Measurements from ENCODE around the gene ADAMTS18. TPM values are rescaled to one million over a fixed set of nuclear protein-coding genes. Genes with fewer than 3 reads are reported as not detected.

The ADAMTS18 gene
- total RNA-seq, 4 donors from 2014 or later, result 0.75 TPM; not detected in 3

DNA sequence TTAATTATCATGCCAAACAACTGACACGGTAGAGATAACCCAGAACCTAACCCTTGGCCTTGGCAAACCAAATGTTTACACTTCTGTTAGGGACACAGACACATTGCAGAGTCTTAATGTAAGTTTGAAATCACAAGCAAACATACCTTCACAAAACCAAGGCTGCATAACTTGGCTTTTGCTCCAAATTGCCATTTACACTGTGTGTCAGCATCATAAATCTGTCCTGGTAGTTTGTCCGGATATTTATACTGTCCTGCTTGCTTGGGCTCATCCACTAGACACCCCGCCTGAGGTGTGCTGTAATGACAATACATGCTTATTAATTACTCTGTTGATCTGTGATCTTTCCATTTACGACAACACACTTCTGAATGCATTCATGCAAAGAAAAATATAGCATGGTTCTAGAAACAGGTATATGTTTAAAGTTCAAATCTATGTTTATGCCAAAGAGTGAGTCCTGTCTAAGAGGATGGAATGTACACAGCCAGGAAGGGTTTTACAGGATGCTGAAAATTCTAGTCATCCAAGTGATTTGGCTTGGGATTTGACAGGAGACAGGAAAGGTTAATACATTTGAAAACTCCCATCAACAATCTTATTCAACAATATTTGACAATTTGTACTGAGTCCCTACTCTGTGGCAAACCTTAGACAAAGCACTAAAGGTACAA is 81.1 kb downstream of the ADAMTS18 start:
- Histone ChIP-seq H3K36me3 (no peaks in the 10 kb centered on the region), H3K27ac (no peak overlapping the region), H3K4me1 (peaks cover 0 to 4% of the 10 kb centered on the region in 2 donors), H3K9me3 (no peaks in the 10 kb centered on the region), H3K4me3 (replicated peaks in 1 of 3) (no peak overlapping the region), H3K27me3 (no peaks in the 10 kb centered on the region)
- no peak for DNase-seq
- 69 to 86% methylated on average over 4 of the region's 4 CpGs for WGBS, 2 donors
- intact Hi-C loops (cut with DNase I), result no loop called here
- TF ChIP-seq POLR2A (IDR thresholded peaks at IDR 0.05), result no peak

DNA sequence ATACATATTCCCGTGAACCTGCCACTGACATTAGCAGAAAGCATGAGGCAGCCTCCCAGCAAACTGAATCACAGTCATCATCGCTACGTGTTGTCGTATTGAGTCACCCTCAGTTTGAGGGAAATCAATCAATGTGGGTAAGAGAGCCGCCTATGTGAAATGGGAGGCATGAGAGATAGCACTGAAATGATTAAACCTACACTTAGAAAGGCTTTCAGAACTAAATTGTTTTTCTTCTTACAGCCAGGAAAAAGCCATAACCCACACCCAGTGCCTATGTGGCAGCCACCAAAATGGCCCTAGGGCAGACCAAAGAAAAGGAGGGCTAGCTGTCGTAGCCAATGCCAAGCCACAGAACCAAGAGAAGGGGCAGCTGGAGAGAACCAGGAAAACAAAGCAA is 90.5 kb downstream of the ADAMTS18 start:
- no peaks in the 10 kb centered on the region for H3K4me1 ChIP-seq
- DNase-seq, result no peak
- no peak overlapping the region for H3K4me3 ChIP-seq (replicated peaks in 1 of 3)
- no peaks in the 10 kb centered on the region for H3K9me3 ChIP-seq
- 89 to 91% methylated on average over 6 of the region's 6 CpGs for WGBS, 2 donors
- no peaks in the 10 kb centered on the region for H3K36me3 ChIP-seq
- H3K27me3 ChIP-seq, result no peaks in the 10 kb centered on the region
- TF ChIP-seq, protein P1, sequence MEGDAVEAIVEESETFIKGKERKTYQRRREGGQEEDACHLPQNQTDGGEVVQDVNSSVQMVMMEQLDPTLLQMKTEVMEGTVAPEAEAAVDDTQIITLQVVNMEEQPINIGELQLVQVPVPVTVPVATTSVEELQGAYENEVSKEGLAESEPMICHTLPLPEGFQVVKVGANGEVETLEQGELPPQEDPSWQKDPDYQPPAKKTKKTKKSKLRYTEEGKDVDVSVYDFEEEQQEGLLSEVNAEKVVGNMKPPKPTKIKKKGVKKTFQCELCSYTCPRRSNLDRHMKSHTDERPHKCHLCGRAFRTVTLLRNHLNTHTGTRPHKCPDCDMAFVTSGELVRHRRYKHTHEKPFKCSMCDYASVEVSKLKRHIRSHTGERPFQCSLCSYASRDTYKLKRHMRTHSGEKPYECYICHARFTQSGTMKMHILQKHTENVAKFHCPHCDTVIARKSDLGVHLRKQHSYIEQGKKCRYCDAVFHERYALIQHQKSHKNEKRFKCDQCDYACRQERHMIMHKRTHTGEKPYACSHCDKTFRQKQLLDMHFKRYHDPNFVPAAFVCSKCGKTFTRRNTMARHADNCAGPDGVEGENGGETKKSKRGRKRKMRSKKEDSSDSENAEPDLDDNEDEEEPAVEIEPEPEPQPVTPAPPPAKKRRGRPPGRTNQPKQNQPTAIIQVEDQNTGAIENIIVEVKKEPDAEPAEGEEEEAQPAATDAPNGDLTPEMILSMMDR (IDR thresholded peaks at IDR 0.05), result no peak
- no peak for TF ChIP-seq POLR2A (IDR thresholded peaks at IDR 0.05)
- intact Hi-C loops (cut with DNase I), result no loop called here
- no peak overlapping the region for H3K27ac ChIP-seq

DNA sequence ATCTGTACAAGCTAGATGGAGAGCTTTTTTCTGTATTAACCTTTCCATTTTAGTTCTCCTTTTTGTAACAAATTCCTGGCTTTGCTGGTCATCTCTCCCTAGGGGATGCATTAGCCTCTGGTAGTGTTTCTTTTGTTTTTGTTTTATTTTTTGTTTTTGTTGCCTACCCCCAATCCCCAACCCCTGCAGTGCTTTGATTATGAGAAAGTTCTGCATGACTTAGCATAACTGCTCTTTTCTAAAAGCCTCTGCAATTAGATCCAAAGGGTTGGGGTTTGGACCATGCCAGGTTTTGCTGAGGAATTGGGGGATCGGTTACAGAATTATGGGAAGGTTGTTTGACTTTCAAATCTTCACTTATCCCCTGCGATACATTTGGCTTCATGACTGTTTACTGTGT is 98.2 kb downstream of the ADAMTS18 start:
- 65 to 77% methylated on average over 2 of the region's 2 CpGs for WGBS, 2 donors
- Histone ChIP-seq H3K4me1 (peaks cover 3 to 5% of the 10 kb centered on the region in 2 donors), H3K27ac (no peak overlapping the region), H3K27me3 (no peaks in the 10 kb centered on the region), H3K36me3 (no peaks in the 10 kb centered on the region), H3K4me3 (replicated peaks in 1 of 3) (no peak overlapping the region), H3K9me3 (no peaks in the 10 kb centered on the region)
- TF ChIP-seq POLR2A (IDR thresholded peaks at IDR 0.05), result no peak
- TF ChIP-seq, protein P1 (IDR thresholded peaks at IDR 0.05), result no peak
- no peak for DNase-seq
- intact Hi-C loops (cut with DNase I), result no loop called here

DNA sequence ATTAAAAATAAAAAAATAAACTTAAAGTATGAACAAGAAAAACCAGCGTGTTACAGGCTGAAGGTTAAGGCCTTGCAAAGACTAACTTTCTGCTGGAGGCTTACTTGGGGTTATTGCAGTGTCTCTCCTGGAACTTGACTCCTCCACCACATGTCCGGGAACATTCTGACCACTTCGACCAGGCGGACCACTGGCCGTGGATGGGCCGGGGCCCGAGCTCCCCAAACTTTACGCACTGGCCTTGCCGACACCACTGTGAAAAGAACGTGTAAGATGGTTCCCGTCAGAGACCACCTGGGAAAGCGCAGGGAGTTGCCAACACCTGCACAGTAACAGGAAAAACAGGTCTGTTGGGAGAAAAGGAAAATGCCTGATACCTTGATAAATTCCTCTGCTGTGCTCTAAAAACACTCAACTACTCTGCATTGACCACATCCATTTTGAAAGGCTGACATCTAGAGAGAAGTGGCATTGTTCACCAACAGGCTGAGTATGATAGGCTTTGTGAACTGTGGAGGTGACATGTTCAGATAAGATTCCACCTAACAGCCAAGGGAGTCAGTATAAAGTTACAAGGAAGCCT is 99.1 kb downstream of the ADAMTS18 start:
- H3K4me1 ChIP-seq, result peaks cover 3 to 5% of the 10 kb centered on the region in 2 donors
- no peak overlapping the region for H3K27ac ChIP-seq
- no peaks in the 10 kb centered on the region for H3K36me3 ChIP-seq
- no peaks in the 10 kb centered on the region for H3K27me3 ChIP-seq
- TF ChIP-seq, protein P1 (IDR thresholded peaks at IDR 0.05), result no peak
- TF ChIP-seq POLR2A (IDR thresholded peaks at IDR 0.05), result no peak
- H3K9me3 ChIP-seq, result no peaks in the 10 kb centered on the region
- 80 to 82% methylated on average over 12 of the region's 12 CpGs for WGBS, 2 donors
- no peak overlapping the region for H3K4me3 ChIP-seq (replicated peaks in 1 of 3)
- DNase-seq, result no peak
- intact Hi-C loops (cut with DNase I), result no loop called here

DNA sequence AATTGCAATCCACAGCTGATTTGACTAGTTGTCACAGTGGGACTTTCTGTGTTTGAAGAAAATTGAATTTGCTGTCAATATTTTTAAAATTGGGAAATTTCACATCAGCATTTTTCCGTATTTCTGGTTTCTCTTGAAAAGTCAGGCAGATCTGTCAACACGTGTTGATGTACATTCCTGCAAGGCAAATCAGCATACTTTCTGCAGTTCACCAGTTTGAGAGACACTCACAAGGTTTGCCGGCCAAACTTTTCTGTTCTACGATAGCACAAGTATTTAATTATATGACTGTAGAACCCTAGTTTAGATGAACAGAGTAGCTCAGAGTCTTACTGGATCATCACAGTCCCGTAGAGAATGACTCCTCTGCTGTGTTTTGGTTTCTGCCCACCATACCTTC is 102.0 kb downstream of the ADAMTS18 start:
- Histone ChIP-seq H3K9me3 (no peaks in the 10 kb centered on the region), H3K27ac (no peak overlapping the region), H3K36me3 (no peaks in the 10 kb centered on the region), H3K4me1 (peaks cover 3 to 5% of the 10 kb centered on the region in 2 donors), H3K4me3 (replicated peaks in 1 of 3) (no peak overlapping the region), H3K27me3 (no peaks in the 10 kb centered on the region)
- 34 to 47% methylated on average over 5 of the region's 5 CpGs for WGBS, 2 donors
- intact Hi-C loops (cut with DNase I), result no loop called here
- no peak for TF ChIP-seq POLR2A (IDR thresholded peaks at IDR 0.05)
- TF ChIP-seq, protein P1 (IDR thresholded peaks at IDR 0.05), result no peak
- DNase-seq, result no peak
